HG02870 (cell line): ENCODE results near the gene ACTC1.
"Not testable (repeated sequence)": the region's sequence is repeated elsewhere in the genome, so short reads cannot be mapped to it uniquely, and the experiment has no call there.

ENCODE experiments used
- ATAC-seq: cut with Tn5 transposase; IDR thresholded peaks from one replicate; pipeline ENCODE4 v1.9.1; 2021; ENCODE audit warnings: mild to moderate bottlenecking, moderate library complexity; ENCODE audit not compliant: unreplicated experiment

ACTC1 gene

DNA sequence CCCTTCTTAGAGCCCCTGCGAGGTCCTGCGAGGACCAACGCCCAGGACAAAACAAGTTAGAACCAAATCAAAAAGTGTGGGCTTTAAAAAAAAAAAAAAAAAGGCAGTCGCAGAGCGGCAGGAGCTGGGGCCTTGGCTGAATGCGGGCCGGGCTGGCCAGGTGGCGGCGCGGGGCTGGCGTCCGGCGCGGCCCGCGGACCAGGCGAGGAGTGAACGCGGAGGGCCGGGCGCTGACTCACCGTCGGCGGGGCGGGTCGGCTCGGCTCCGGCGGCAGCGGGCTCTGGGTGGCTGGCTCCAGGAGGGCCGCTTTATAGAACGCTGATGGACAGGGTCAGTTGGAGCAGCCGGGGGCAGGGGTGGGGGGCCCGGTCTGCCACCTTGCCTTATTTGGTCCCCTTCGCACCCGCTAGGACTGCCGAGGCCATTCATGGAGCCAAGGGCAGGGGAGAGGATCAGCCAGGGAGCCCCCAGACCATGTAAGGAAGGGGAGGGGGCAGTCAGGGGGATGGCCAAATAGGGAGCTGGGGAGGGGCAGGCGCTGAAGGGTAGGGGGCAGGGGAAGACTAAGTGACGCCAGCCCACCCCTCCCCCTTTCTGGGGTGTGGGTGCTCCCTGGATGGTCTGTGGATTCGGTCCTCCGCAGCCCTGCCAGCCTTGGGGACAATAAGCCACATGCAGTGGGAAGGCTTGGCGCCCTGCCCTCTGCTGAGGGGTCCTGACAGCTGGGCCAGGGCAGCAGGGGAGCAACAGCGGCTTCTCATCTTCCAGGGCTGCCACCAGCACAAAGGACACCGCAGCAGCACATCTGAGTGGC is at the start of gene ACTC1:
Gene ACTC1, minus strand, starts transcription at position 283 of the 815 bp plus-strand sequence. CDS start 741 bp downstream, outside the sequence.
- no peak for ATAC-seq

DNA sequence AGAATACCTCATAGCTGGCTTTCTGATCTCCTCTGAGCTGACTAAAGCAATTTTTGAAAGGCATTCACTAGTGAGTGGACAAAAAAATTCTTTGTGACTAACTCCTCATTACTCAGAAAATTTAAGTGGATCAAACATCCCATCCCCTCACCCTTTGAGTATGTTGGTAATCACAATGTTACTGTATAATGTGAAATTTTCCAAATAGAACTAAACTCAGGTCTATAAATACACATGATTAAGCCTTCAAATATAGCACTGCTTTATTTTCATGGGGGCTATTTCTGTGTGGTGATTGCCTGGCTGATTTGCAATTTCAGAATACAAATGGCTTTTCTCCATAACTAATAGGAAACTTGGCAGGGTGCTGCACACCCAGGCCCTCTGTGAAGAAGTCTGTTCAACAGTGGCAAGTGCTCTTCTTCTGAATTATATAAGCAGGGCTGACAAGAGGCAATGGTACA is 45.9 kb upstream of the ACTC1 start:
- no peak for ATAC-seq

GRCh38 chr15:34838282-34838681 is 42.9 kb upstream of the ACTC1 start:
- ATAC-seq: no peak

DNA sequence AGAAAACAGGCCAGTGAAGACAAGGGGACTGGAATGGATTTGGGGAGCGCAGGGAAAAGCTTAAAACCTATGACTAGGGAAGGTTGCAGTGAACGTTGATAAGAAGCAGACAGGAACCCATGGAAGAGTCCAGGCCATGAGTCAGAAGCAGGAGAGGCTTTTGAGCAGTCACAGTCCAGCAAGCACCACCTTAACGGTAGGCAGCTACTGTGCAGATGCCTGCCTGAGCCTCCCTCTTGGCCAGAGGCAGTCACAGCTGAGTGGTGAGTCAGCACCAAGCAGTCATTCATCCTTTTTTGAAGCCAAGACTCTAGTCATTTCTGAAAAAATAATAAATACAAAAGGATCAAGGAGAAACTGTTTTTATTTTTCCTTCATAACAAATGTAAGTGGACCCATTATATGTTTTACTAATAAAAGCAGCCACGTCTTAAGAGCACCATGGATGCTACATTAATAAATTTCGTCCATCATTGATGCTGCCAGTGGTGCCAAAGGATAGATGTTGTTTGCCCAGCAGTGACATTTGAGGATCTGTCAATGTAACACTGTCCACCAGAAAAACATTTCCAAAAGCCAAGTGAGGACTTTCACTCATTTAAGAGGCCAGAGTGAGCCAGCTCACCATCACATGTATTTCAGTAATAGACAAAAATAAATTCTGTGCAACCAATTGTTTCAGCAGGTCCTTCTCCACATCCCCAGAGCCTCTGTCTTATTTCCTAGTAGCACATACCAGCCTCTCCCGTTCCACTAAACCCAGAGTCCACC is 42.1 kb upstream of the ACTC1 start:
- ATAC-seq: no peak

DNA sequence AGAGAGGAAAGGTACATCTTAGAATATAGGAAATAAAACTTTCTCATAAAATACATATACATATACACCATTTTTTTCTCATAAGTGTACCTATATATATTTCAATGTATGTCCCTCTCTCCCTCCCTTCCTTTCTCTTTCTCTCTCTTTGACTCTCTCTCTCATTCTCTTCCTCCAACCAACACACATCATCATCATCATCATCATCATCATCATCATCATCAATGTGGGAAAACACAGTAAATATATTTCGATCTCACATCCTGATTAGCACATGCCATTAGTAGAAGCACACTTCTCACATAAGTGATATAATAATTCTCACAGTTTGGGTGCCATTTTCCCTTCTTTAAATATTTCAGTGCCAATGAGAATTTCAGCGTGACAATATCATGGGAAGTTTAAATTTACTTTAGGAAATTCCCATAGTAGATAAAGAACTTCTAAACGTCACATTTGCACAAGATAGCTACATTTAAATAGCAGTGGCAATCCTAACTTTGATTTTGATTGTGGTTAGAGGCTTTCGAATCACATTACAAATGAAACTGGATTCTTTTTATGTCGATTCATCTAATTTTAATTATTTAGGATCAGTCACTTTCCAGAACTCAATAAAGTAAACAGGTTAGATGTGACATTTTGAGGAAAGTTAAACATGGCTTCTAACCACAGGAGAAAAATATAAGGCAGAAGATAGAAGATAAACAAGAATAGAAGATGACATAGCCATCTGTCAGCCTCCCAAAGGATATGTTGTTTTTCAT is 33.0 kb upstream of the ACTC1 start:
- no peak for ATAC-seq

GRCh38 chr15:34821831-34822230 is 26.5 kb upstream of the ACTC1 start:
- no peak for ATAC-seq

DNA sequence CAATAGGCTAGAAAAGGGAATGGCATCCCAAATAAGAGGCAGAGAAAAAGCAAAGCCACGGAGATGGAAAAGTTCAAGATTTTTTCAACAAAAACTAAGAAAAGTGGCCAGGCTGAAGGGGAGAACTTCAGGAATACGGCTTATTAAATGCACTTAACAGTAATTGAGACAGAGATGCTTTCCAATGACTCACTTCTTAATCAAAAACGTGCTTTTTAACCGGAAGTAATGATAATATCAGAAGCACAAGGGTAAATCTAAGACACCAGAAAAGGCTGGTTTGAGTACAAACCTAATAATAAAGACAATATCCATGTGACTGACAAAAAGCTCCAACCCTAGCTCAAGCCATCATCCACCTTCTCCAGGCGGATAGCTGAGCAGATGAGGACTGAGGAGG is 24.8 kb upstream of the ACTC1 start:
- ATAC-seq: no peak

- ATAC-seq: no peak
These were observed 23.2 kb upstream of the ACTC1 start for GRCh38 chr15:34818526-34818925.

DNA sequence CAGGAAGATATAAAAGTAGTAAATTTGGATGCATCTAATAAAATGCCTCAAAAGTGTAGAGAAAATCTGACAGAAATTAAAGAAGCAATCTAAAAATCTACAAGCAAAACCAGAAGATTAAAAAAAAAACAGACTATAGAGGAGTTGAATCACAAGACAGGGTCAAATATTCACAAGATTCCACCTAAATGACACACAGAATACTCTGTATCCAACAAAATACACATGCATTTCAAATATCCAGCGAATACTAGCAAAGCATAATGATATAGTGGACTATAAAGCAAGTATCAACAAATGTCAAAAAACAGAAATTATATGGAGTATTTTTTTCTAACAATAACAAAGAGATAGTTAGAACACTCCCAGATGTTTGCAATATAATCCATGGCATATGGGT is 20.5 kb upstream of the ACTC1 start:
- no peak for ATAC-seq

- ATAC-seq: no peak
These were observed 18.3 kb upstream of the ACTC1 start for GRCh38 chr15:34813446-34814190.

DNA sequence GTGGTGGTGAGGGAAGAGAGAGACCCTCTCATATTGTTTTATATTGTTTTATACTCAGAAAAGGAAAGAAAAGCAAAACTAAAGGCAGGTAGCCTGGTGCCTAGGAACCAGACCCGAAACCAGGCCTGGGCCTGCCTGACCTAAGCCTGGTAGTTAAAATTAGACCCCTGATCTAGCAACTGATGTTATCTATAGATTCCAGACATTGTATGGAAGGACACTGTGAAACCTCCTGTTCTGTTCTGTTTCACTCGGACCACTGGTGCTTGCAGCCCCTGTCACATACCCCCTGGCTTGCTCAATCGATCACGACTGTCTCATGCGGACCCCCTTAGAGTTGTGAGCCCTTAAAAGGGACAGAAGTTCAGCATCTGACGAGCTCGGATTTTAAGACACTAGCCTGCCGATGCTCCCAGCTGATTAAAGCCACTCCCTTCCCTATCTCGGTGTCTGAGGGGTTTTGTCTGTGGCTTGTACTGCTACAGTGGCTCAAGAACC is 17.6 kb upstream of the ACTC1 start:
- ATAC-seq: not testable (repeated sequence)

DNA sequence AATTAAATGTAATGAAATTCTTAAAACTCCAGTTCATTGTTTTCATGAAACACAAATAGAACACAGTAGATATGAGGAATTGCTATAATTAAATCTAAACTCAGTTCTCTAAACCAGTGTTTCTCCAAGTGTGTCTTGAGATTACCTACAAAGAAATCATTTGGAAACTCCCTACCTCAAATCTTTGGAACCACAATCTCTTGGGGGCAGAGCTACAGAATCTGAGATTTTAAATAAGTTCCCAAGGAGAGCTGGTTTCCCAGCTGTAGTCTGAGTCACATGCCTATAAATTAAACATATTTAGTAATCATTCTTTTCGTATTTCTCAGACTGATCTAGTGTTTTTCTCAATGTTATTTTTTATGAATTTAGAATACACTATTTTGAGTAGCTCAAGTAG is 17.0 kb upstream of the ACTC1 start:
- ATAC-seq: no peak

DNA sequence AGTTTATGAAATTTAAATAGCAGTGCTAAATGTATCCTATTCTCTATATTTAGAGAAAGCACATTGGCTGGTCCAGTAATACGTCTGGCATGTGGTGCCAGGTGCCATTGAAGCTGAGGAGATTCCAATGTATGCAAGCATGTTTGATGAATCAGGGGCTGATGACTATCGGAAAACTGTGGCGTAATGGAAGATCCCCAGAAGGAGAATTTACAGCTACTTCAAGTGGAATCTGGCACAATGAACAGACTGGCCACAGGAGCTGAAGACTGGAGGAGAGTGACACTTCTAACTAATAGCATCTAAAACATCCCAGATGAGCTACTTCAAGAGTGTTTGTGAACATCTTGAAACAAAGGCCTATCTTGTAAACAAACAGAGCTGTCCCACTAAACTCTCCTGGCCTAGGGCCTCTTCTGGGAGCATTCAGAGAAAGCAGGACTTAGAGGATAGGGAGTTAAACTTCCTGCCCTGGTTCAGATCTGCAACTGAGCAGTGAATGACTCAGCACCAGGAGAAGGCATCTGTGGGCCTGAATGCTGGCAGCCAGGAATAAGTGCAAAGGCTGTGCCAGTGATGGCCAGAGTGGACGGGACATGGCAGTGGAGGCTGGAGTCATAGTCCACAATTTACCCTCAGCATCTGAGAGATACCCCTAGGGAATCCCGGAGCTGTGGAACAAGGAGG is 15.2 kb upstream of the ACTC1 start:
- ATAC-seq: no peak

- no peak for ATAC-seq
These were observed 13.8 kb upstream of the ACTC1 start for GRCh38 chr15:34809186-34809585.

GRCh38 chr15:34808016-34808415 is 12.7 kb upstream of the ACTC1 start:
- no peak for ATAC-seq

DNA sequence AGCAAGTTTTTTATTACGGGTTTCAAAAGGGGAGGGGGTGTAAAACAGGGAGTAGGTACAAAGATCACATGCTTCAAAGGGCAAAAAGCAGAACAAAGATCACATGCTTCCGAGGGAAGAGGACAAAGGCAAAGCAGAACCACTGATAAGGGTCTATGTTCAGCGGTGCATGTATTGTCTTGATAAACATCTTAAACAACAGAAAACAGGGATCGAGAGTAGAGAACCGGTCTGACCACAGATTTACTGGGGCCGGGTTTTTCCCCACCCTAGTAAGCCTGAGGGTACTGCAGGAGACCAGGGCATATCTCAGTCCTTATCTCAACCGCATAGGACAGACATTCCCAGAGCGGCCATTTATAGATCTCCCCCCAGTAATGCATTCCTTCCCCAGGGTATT is 11.9 kb upstream of the ACTC1 start:
- ATAC-seq: not testable (repeated sequence)

DNA sequence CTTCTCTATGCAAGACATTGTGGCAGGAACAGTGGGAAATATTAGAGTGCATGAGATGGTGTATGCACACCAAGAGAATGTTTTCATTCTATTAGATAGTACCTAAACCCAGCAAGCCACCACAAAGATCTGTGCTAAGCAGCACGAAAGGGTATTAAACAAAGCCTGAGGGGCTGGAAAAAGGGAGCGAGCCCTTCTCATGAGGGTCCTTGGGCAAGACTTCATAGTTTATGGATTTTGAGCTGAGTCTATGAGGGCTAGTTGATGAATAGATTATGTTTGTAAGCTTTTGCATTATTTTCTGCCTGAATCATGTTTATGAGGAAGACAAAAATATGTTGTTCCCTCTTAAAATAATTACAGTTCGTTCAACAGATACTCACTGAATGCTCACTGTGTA is 9.4 kb upstream of the ACTC1 start:
- ATAC-seq: no peak

DNA sequence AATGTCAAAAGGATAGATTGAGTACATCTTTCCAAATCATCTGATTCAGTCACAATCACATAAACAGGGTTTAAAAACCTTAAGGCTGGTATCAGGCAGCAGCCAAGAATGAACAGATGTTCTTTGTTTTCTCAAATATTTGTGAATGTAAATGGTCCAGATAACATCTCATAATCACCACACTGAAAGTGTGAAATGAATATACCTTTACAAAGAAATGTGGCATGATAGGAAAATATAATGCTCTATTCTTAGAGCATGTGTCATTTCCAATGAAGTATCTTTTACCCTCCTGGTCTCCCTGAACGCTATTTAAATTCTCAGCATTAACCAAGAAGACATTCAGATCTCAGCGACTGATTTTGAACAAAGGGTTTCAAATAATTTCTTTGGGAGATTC is 8.8 kb upstream of the ACTC1 start:
- no peak for ATAC-seq

GRCh38 chr15:34802803-34803750 is 7.7 kb upstream of the ACTC1 start:
- ATAC-seq: no peak
